Smooth muscle cell (in vitro differentiated cells): ENCODE measurements around the gene MAPK8IP2. TPM values are rescaled to one million over a fixed set of nuclear protein-coding genes. Genes with fewer than 3 reads are reported as not detected.

Source experiments
- DNase-seq: peaks from one replicate; lab custom pipeline; 2025; ENCODE audit not compliant: unreplicated experiment; lab: John Stamatoyannopoulos, UW
- H2AFZ ChIP-seq: fragments of 200-600 bp; sonication (generic); 2 replicates; pipeline ENCODE4 v1.6.0; 2016; ENCODE audit warnings: antibody characterized with exemption, low read depth, mild to moderate bottlenecking
- H3F3A ChIP-seq: fragments of 200-600 bp; sonication (generic); 2 replicates; pipeline ENCODE4 v1.6.0; 2017; ENCODE audit warnings: antibody characterized with exemption, low read depth
- H3K27ac ChIP-seq: fragments of 200-600 bp; sonication (generic); 2 replicates; pipeline ENCODE4 v1.5.1; 2016; ENCODE audit warnings: low read depth, mild to moderate bottlenecking
- H3K27me3 ChIP-seq: fragments of 200-600 bp; sonication (generic); 2 replicates; pipeline ENCODE4 v1.6.1; 2016; ENCODE audit warnings: low read depth, mild to moderate bottlenecking
- H3K36me3 ChIP-seq: fragments of 200-600 bp; sonication (generic); 2 replicates; pipeline ENCODE4 v1.5.1; 2016; ENCODE audit warnings: low read depth
- H3K4me1 ChIP-seq: fragments of 200-600 bp; sonication (generic); 2 replicates; pipeline ENCODE4 v1.5.1; 2016; ENCODE audit warnings: low read depth
- H3K4me2 ChIP-seq: fragments of 200-600 bp; sonication (generic); 2 replicates; pipeline ENCODE4 v1.6.0; 2016; ENCODE audit warnings: mild to moderate bottlenecking
- H3K4me3 ChIP-seq: fragments of 200-600 bp; sonication (generic); 2 replicates; pipeline ENCODE4 v1.5.1; 2016; ENCODE audit warnings: mild to moderate bottlenecking
- H3K79me2 ChIP-seq: fragments of 200-600 bp; sonication (generic); 2 replicates; pipeline ENCODE4 v1.6.0; 2016; ENCODE audit warnings: low read depth, mild to moderate bottlenecking
- H3K9ac ChIP-seq: fragments of 200-600 bp; sonication (generic); 2 replicates; pipeline ENCODE4 v1.6.0; 2016; ENCODE audit warnings: low read depth
- H3K9me3 ChIP-seq: fragments of 200-600 bp; sonication (generic); replicated peaks from 2 replicates; pipeline ENCODE4 v1.5.1; 2016; ENCODE audit warnings: low read depth
- H4K20me1 ChIP-seq: fragments of 200-600 bp; sonication (generic); 2 replicates; pipeline ENCODE4 v1.6.0; 2016; ENCODE audit warnings: low read depth
- WGBS: methylation state at CpG from one replicate; pipeline ENCODE4 v1.1.7; 2016; ENCODE audit warnings: low lambda C conversion rate; 5-methylcytosine and 5-hydroxymethylcytosine counted together
- polyA plus RNA-seq: library from polyadenylated mRNA; unstranded; fragments of >200 nt; fragmentation: Nextera tagmentation; extraction: Ambion mirVana; gene quantifications from 2 replicates; pipeline ENCODE4 v1.2.1, GENCODE V29; 2016
- total RNA-seq: library from RNA; depleted of rRNA; stranded (reverse); fragments of >200 nt; gene quantifications from 2 replicates; pipeline ENCODE4 v1.2.3, GENCODE V29; 2014
- TF ChIP-seq, protein P1 (sequence below): fragments of 200-600 bp; sonication (generic); IDR thresholded peaks from 2 replicates; pipeline ENCODE4 v1.5.1; 2017; ENCODE audit warnings: borderline replicate concordance, mild to moderate bottlenecking, antibody characterized with exemption; ENCODE audit not compliant: insufficient read depth, poor library complexity, severe bottlenecking

MAPK8IP2 gene
- total RNA-seq (0.63 TPM in 2 replicates), polyA plus RNA-seq (1.2 and 1.5 TPM in 2 replicates)

DNA sequence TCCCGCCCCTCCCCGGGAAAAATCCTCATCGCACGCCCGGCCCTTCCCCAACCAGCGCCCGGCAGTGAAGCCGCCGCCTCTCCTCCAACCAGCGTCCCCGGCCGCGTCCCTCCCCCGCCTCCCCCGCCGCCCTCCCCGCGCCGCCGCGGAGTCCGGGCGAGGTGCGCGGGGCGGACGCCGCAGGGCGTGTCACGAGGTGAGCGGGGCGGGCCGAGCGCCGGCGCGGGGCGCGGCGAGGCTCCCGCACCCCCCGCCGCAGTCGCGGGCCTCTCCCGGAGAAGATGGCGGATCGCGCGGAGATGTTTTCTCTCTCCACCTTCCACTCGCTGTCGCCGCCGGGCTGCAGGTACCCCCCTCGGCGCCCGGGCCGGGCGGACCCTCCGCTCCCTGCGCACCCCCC, at the start of gene MAPK8IP2:
Gene MAPK8IP2 (plus strand): TSS at position 256 of the 400 bp plus-strand sequence. CDS start 26 bp downstream, at position 282.
- Histone ChIP-seq H3K4me2 (peak within 1 kb of the TSS; percentile 88), H3K4me3 (peak within 1 kb of the TSS; percentile 39), H3K9ac (no peak within 1 kb of the TSS), H4K20me1 (no peaks in the 10 kb centered on the region), H2AFZ (no peak within 1 kb of the TSS), H3F3A (no peaks in the 10 kb centered on the region), H3K27ac (no peak within 1 kb of the TSS), H3K9me3 (no peaks in the 10 kb centered on the region), H3K79me2 (no peaks in the 10 kb centered on the region), H3K4me1 (peaks cover 5% of the 10 kb centered on the region), H3K27me3 (peaks cover 51% of the 10 kb centered on the region), H3K36me3 (no peaks in the 10 kb centered on the region)
- WGBS = no CpG with 5 or more reads among the region's 61 CpGs
- TF ChIP-seq, protein P1, sequence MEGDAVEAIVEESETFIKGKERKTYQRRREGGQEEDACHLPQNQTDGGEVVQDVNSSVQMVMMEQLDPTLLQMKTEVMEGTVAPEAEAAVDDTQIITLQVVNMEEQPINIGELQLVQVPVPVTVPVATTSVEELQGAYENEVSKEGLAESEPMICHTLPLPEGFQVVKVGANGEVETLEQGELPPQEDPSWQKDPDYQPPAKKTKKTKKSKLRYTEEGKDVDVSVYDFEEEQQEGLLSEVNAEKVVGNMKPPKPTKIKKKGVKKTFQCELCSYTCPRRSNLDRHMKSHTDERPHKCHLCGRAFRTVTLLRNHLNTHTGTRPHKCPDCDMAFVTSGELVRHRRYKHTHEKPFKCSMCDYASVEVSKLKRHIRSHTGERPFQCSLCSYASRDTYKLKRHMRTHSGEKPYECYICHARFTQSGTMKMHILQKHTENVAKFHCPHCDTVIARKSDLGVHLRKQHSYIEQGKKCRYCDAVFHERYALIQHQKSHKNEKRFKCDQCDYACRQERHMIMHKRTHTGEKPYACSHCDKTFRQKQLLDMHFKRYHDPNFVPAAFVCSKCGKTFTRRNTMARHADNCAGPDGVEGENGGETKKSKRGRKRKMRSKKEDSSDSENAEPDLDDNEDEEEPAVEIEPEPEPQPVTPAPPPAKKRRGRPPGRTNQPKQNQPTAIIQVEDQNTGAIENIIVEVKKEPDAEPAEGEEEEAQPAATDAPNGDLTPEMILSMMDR = no peak
- DNase-seq = no peak

DNA sequence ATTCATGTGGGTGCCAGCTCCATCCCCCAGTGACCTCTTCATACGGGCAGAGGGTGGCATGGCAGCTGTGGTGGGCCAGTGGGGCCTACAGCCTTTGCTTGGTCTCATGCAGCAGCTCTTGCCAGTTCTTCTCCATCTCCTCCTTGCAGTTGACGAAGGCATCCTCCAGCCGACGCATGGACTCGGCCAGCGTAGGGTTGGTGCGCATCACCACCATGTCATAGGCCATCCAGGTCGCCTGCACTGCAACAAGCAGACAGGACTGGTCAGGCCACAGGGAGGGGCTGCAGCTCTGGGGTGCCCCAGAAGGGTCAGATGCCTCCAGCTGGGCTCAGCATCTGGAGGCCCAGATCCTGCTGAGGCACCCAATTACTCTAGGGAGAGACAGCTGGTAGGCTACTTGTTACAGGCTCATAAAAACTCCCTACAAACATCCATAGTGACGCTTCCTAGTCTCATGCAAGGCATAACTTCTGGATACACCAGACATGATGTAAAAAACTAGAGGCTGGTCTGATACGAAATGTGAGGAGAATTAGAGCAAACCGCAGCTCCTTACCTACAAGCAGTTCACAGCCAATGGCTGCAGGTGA, 49.3 kb upstream of the MAPK8IP2 start:
- H3K27ac ChIP-seq = no peak overlapping the region
- H3K9ac ChIP-seq = no peak overlapping the region
- H3K79me2 ChIP-seq = no peaks in the 10 kb centered on the region
- H3K36me3 ChIP-seq = no peaks in the 10 kb centered on the region
- H3K4me2 ChIP-seq = no peak overlapping the region
- H3F3A ChIP-seq = no peaks in the 10 kb centered on the region
- H3K27me3 ChIP-seq = no peaks in the 10 kb centered on the region
- H2AFZ ChIP-seq = no peak overlapping the region
- no peaks in the 10 kb centered on the region for H4K20me1 ChIP-seq
- 92% methylated on average over 11 of the region's 11 CpGs for WGBS
- TF ChIP-seq, protein P1 = no peak
- H3K9me3 ChIP-seq = no peaks in the 10 kb centered on the region
- H3K4me3 ChIP-seq = no peak overlapping the region
- DNase-seq = no peak
- no peaks in the 10 kb centered on the region for H3K4me1 ChIP-seq

- TF ChIP-seq, protein P1 = no peak
- no peaks in the 10 kb centered on the region for H3K79me2 ChIP-seq
- no peak overlapping the region for H3K4me2 ChIP-seq
- H3K36me3 ChIP-seq = no peaks in the 10 kb centered on the region
- no peak overlapping the region for H2AFZ ChIP-seq
- DNase-seq = no peak
- 78% methylated on average over 8 of the region's 8 CpGs for WGBS
- no peak overlapping the region for H3K4me3 ChIP-seq
- no peak overlapping the region for H3K9ac ChIP-seq
- no peaks in the 10 kb centered on the region for H3F3A ChIP-seq
- no peak overlapping the region for H3K27ac ChIP-seq
- H4K20me1 ChIP-seq = no peaks in the 10 kb centered on the region
- H3K27me3 ChIP-seq = no peaks in the 10 kb centered on the region
- no peaks in the 10 kb centered on the region for H3K9me3 ChIP-seq
- no peaks in the 10 kb centered on the region for H3K4me1 ChIP-seq
Observed at GRCh38 chr22:50553310-50553709, 47.3 kb upstream of the MAPK8IP2 start.

- Histone ChIP-seq H3K27me3 (no peaks in the 10 kb centered on the region), H3K9ac (no peak overlapping the region), H3K4me2 (no peak overlapping the region), H3K4me3 (no peak overlapping the region), H3K27ac (no peak overlapping the region), H3F3A (no peaks in the 10 kb centered on the region), H3K36me3 (no peaks in the 10 kb centered on the region), H3K9me3 (no peaks in the 10 kb centered on the region), H3K79me2 (no peaks in the 10 kb centered on the region), H3K4me1 (no peaks in the 10 kb centered on the region), H4K20me1 (no peaks in the 10 kb centered on the region), H2AFZ (no peak overlapping the region)
- TF ChIP-seq, protein P1 = no peak
- WGBS = 85% methylated on average over 5 of the region's 5 CpGs
- no peak for DNase-seq
Observed at GRCh38 chr22:50556703-50557102, 43.9 kb upstream of the MAPK8IP2 start.
